HepG2 (cell line): ENCODE measurements around the gene ATP5MC2. TPM values are rescaled to one million over a fixed set of nuclear protein-coding genes. Genes with fewer than 3 reads are reported as not detected.

Experiments used
- ATAC-seq: fragments of 200-7000 bp; cut with Tn5 transposase; 3 replicates; pipeline ENCODE4 v1.9.1; 2020; ENCODE audit warnings: mild to moderate bottlenecking, moderate library complexity
- BruUV-seq: library from RNA; stranded (reverse); fragments of 400-500 nt; replicated peaks from 2 replicates; lab custom pipeline; 2021; lab: Mats Ljungman, UMichigan
- CTCF ChIA-PET: fragments of 300-600 bp; formaldehyde crosslinking; extraction: SDS; loops from one replicate; lab custom pipeline; 2021; ENCODE audit warnings: low total read pairs, inconsistent platforms, low intra/inter-chr PET ratio; lab: Yijun Ruan, JAX
- POLR2A ChIA-PET: fragments of 350-600 bp; sonication (Branson Sonifier 250); formaldehyde crosslinking; loops from one replicate; lab custom pipeline; 2020; ENCODE audit warnings: antibody characterized with exemption, inconsistent platforms; lab: Yijun Ruan, JAX
- DNase-seq: peaks from one replicate; pipeline ENCODE4 v3.0.0-alpha.2; 2015; ENCODE audit warnings: low spot score
- FAIRE-seq: peaks from 3 replicates; lab custom pipeline; 2011; peaks lifted over from hg19 to GRCh38; lab: Jason Lieb, UNC
- H2AFZ ChIP-seq: one replicate; pipeline ENCODE4 v1.6.1; 2011; ENCODE audit warnings: low read length, inconsistent platforms
- H3K27ac ChIP-seq: fragments of 300-600 bp; 3 replicates; pipeline ENCODE4 v1.8.0; 2011; ENCODE audit warnings: mixed run types, mild to moderate bottlenecking, mixed read lengths, low read length, inconsistent platforms; ENCODE audit not compliant: insufficient read depth; ENCODE audit errors: extremely low read length
- H3K27me3 ChIP-seq, 2 experiments: fragments of 200-600 bp in 1 of 2; 2 replicates in 1 of 2; 3 replicates in 1 of 2; pipeline versions ENCODE4 v1.6.0 to v1.8.0; 2011; ENCODE audit warnings: low read length in 2 of 2, mild to moderate bottlenecking in 2 of 2, moderate library complexity in 2 of 2, inconsistent platforms in 1 of 2; ENCODE audit not compliant: insufficient read depth in 2 of 2, control insufficient read depth in 1 of 2
- H3K36me3 ChIP-seq, 2 experiments: fragments of 200-600 bp in 1 of 2; replicated peaks in 1 of 2; 2 replicates in 1 of 2; 3 replicates in 1 of 2; pipeline versions ENCODE4 v1.5.1 to v1.8.0; 2011; ENCODE audit warnings: low read length in 2 of 2, inconsistent platforms in 1 of 2; ENCODE audit not compliant: insufficient read depth in 2 of 2, control insufficient read depth in 1 of 2
- H3K4me1 ChIP-seq: 2 replicates; pipeline ENCODE4 v1.5.1; 2012; ENCODE audit warnings: low read length, inconsistent platforms; ENCODE audit not compliant: insufficient read depth
- H3K4me2 ChIP-seq: 2 replicates; pipeline ENCODE4 v1.6.0; 2011; ENCODE audit warnings: low read depth, low read length, inconsistent platforms
- H3K4me3 ChIP-seq, 3 experiments: fragments of 200-600 bp in 1 of 3; sonication (generic), shearing (Covaris generic) in 1 of 3; replicated peaks in 1 of 3; 2 replicates each; pipeline ENCODE4 v1.5.1; 2011 to 2016; ENCODE audit warnings: low read length in 3 of 3, inconsistent platforms in 2 of 3, low read depth in 2 of 3, mild to moderate bottlenecking in 2 of 3, control low read depth in 1 of 3, mixed read lengths in 1 of 3; ENCODE audit not compliant: insufficient read depth in 1 of 3
- H3K79me2 ChIP-seq: one replicate; pipeline ENCODE4 v1.6.1; 2011; ENCODE audit warnings: low read length, inconsistent platforms; ENCODE audit not compliant: insufficient read depth
- H3K9ac ChIP-seq: 2 replicates; pipeline ENCODE4 v1.6.0; 2011; ENCODE audit warnings: mild to moderate bottlenecking, low read depth, low read length, inconsistent platforms; ENCODE audit not compliant: insufficient read depth
- H3K9me3 ChIP-seq: 2 replicates; pipeline ENCODE4 v1.5.1; 2012; ENCODE audit warnings: mild to moderate bottlenecking, low read length
- H4K20me1 ChIP-seq: 2 replicates; pipeline ENCODE4 v1.6.0; 2011; ENCODE audit warnings: inconsistent platforms, mild to moderate bottlenecking, low read length, moderate library complexity; ENCODE audit not compliant: insufficient read depth
- BCL6 ChIP-seq: IDR thresholded peaks from 2 replicates; pipeline ENCODE4 v1.6.1; 2016; ENCODE audit warnings: missing genetic modification reagents, missing compliant biosample characterization
- ETS1 ChIP-seq: sonication (generic); formaldehyde crosslinking; IDR thresholded peaks from 2 replicates; pipeline ENCODE4 v1.4.0; 2020; ENCODE audit warnings: missing genetic modification reagents
- FIP1L1 ChIP-seq: fragments of 200-400 bp; formaldehyde crosslinking; IDR thresholded peaks from 2 replicates; pipeline ENCODE4 v1.6.1; 2018; ENCODE audit warnings: low read depth, mild to moderate bottlenecking, low read length, moderate library complexity, borderline replicate concordance; ENCODE audit not compliant: insufficient read depth
- KLF12 ChIP-seq: sonication (generic); formaldehyde crosslinking; IDR thresholded peaks from 2 replicates; pipeline ENCODE4 v1.4.0; 2020; ENCODE audit warnings: missing genetic modification reagents, borderline replicate concordance
- MEF2D ChIP-seq: sonication (generic); formaldehyde crosslinking; IDR thresholded peaks from 2 replicates; pipeline ENCODE4 v1.5.1; 2020; ENCODE audit warnings: mild to moderate bottlenecking, missing genetic modification reagents
- NAIF1 ChIP-seq: sonication (generic); formaldehyde crosslinking; IDR thresholded peaks from 2 replicates; pipeline ENCODE4 v1.5.0; 2020; ENCODE audit warnings: mild to moderate bottlenecking, missing genetic modification reagents, borderline replicate concordance
- SALL1 ChIP-seq: sonication (generic); formaldehyde crosslinking; IDR thresholded peaks from 2 replicates; pipeline ENCODE4 v1.8.0; 2022; ENCODE audit warnings: mild to moderate bottlenecking, missing genetic modification reagents
- ZFP37 ChIP-seq: sonication (generic); formaldehyde crosslinking; IDR thresholded peaks from 2 replicates; pipeline ENCODE4 v1.4.0; 2020; ENCODE audit warnings: missing genetic modification reagents, borderline replicate concordance
- ZNF230 ChIP-seq: sonication (generic); formaldehyde crosslinking; IDR thresholded peaks from 2 replicates; pipeline ENCODE4 v1.4.0; 2020; ENCODE audit warnings: mild to moderate bottlenecking, missing genetic modification reagents
- WGBS: methylation state at CpG from one replicate; pipeline ENCODE4 v1.1.6; 2017; ENCODE audit warnings: low lambda C conversion rate; 5-methylcytosine and 5-hydroxymethylcytosine counted together
- in situ Hi-C: cut with HindIII; loops from 2 replicates; pipeline ENCODE4 v1.10.0; 2017; ENCODE audit warnings: low pct_unique_long_range_greater_than_20kb; ENCODE audit not compliant: extremely low pct_ligation_motif_present
- intact Hi-C: fragments of 100-400 bp; cut with micrococcal nuclease; formaldehyde crosslinking; loops from one replicate; pipeline ENCODE4 v1.10.0; 2022; ENCODE audit not compliant: unreplicated experiment
- polyA plus RNA-seq, 8 experiments: library from polyadenylated mRNA; depleted of rRNA in 3 of 8; stranded (reverse) in 7 of 8; unstranded in 1 of 8; fragments of >200 nt; fragmentation: Illumina TruSeq in 4 of 8; extraction: Trizol in 4 of 8; gene quantifications; 2 replicates each; pipeline versions ENCODE4 v1.2.1 to v1.2.3, GENCODE V29; 2011 to 2016; ENCODE audit warnings: low read depth in 4 of 8, missing spikeins in 1 of 8, mixed read lengths in 1 of 8; ENCODE audit not compliant: insufficient read depth in 1 of 8
- total RNA-seq, 5 experiments: library from RNA; depleted of rRNA; stranded (reverse); fragments of >200 nt; fragmentation: Illumina TruSeq; extraction: Trizol; gene quantifications; 2 replicates each; pipeline ENCODE4 v1.2.3, GENCODE V29; 2016; ENCODE audit warnings: low read depth in 1 of 5

Gene ATP5MC2
- total and polyA plus RNA-seq, 2 of the 13 experiments (the other 11 are each of a cell fraction or from before 2014, with no cell fraction given) = 230 to 257 TPM

- no peak for TF ChIP-seq ETS1 (CRISPR knock-in tag)
- no peak for TF ChIP-seq ZFP37 (CRISPR knock-in tag)
These were observed 11.7 kb downstream of the ATP5MC2 start (continued) for GRCh38 chr12:53664191-53664590.

- no peaks in the 10 kb centered on the region for H3K27me3 ChIP-seq
- H3K36me3 ChIP-seq = peaks cover 2 to 8% of the 10 kb centered on the region in 2 experiments; a peak in 3 of 5 replicates
- H4K20me1 ChIP-seq = no peaks in the 10 kb centered on the region
- peak overlapping the region; percentile 96 for H3K4me2 ChIP-seq
- in situ Hi-C loops (no loop called here), intact Hi-C loops (no loop called here)
- DNase-seq (no peak), ATAC-seq (no peak), FAIRE-seq (peak; percentile 12)
- H3K9me3 ChIP-seq = no peaks in the 10 kb centered on the region
- 54% methylated on average over 5 of the region's 5 CpGs for WGBS
- CTCF ChIA-PET = no interaction called here
- H3K79me2 ChIP-seq = no peaks in the 10 kb centered on the region
- peak overlapping the region; percentile 25 to 62 (median 58) for H3K4me3 ChIP-seq
- H2AFZ ChIP-seq = no peak overlapping the region
- peak overlapping the region; percentile 68 for H3K9ac ChIP-seq
- peak overlapping the region; percentile 96 for H3K27ac ChIP-seq
- peaks cover 45% of the 10 kb centered on the region for H3K4me1 ChIP-seq
- TF ChIP-seq SALL1 = peak; percentile 23; the same call in 1 of the 2 replicates
- no peak for TF ChIP-seq NAIF1 (CRISPR knock-in tag)
- peak; percentile 29; the same call in 1 of the 2 replicates for TF ChIP-seq BCL6
- no peak for TF ChIP-seq KLF12 (CRISPR knock-in tag)
- TF ChIP-seq MEF2D (CRISPR knock-in tag) = 0 out of 2 replicates have a peak, but pooled peaks have one; percentile 37
- TF ChIP-seq ZNF230 (CRISPR knock-in tag) = no peak
- no peak for TF ChIP-seq FIP1L1
- TF ChIP-seq, all 625 proteins: peak for 3
- POLR2A ChIA-PET = interaction anchor here (1.7 to 4.2 kb wide), 10 partner anchors 10 to 219 kb away, joined by 3 to 61 read pairs (median 14); partner anchors contain the start of genes ATF7, ATP5MC2, PRR13 and TARBP2
- no TSS peak for BruUV-seq
These were observed 15.8 kb downstream of the ATP5MC2 start for GRCh38 chr12:53660041-53660440.
